NCI-H1436 treated with DMSO at 0.1 percent for 48 hours (cell line): ENCODE measurements around the gene MTG1.
"Not testable (repeated sequence)": the region's sequence is repeated elsewhere in the genome, so short reads cannot be mapped to it uniquely, and the experiment has no call there.

Experiments
- DNase-seq: peaks from one replicate; lab custom pipeline; 2025; lab: John Stamatoyannopoulos, UW

Gene MTG1

GRCh38 chr10:133378251-133379096, 15.5 kb upstream of the MTG1 start:
- peak; percentile 29 for DNase-seq

DNA sequence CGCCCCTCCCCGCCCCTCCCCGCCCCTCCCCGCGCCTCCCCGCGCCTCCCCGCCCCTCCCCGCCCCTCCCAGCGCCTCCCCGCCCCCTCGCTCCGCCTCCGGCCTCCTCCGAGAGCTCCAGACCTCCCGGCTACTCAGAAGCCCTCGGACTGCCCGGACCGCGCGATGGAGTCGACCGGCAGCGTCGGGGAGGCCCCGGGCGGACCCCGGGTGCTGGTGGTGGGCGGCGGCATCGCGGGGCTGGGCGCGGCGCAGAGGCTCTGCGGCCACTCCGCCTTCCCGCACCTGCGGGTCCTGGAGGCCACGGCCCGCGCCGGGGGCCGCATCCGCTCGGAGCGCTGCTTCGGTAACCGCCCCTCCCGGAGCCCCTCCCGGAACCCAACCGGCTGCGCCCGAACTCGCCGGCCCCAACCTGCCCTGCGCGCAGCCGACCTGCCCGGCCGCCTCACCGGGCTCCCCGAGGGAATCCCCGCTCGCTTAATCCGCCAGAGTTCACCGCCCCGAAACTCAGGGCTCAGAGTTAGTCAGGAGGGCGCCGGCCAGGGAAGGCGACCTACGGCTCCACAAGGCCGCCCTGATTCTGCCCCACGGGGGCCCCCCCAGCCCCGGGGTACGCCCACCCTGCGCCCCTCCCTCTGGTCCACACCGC, 14.7 kb upstream of the MTG1 start, which contains the start of gene PAOX:
PAOX (plus strand) TSS at position 111 of the 649 bp plus-strand sequence; CDS start at position 166, 55 bp downstream.
- DNase-seq, result no peak

DNA sequence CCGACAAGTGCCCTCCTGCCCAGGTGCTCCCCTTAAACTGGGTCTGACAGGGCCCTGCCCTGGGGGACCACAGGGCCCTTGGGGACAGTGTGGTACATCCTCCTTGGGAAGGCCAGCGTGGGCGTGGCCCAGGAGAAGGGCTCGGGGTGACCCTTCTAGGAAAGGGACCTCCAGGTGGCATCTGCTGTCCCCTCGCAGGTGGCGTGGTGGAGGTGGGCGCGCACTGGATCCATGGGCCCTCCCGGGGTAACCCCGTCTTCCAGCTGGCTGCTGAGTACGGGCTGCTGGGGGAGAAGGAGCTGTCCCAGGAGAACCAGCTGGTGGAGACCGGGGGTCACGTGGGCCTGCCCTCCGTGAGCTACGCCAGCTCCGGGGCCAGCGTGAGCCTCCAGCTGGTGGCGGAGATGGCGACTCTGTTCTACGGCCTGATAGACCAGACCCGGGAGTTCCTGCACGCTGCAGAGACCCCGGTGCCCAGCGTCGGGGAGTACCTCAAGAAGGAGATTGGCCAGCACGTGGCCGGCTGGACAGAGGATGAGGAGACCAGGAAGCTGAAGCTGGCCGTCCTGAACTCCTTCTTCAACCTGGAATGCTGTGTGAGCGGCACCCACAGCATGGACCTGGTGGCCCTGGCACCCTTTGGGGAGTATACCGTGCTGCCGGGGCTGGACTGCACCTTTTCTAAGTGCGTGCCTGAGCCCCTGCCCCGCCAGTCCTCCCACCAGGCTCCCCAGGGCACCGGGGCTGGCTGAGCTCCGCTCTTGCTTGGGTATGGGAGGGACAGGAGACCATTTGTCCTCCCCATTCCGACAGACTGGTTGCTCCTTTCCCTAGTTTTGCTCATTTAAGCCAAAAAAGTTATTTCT, 13.9 kb upstream of the MTG1 start:
- DNase-seq, result no peak

DNA sequence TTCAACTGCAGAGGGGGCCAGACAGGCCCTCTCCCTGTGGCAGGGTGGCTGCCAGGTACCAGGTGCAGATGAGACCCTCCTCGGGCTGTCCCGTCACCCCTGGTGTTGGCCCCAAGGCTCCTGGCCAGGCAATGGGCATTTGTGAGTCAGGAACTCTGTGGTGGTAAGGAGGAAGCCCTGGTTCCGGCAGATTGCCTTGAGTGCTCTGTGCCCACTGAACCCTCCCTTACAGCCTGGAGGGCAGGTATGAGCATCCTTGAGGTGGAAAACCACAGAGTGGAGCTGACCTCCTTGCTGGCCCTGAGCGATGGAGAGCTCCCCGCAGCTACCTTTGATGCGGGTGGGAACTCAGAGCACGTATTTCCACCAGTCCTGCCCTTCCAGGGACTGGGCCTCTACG, 12.9 kb upstream of the MTG1 start:
- DNase-seq, result no peak

DNA sequence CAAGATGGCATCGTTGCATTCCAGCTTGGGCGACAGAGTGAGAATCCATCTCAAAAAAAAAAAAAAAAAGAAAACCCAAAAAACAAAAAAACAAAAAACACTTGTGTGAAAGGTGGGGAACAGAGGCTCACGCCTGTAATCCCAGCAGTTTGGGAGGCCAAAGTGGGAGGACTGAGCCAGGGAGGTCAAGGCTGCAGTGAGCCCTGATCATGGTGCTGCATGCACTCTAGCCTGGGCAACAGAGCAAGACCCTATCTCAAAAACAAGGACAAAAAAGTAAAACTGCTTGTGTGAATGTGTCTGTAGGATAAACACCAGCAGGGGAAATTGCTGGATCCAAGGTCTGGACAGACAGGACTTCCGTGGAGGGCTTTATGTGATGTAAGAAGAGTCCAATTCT, 10.4 kb upstream of the MTG1 start:
- no peak for DNase-seq

- DNase-seq, result no peak
Observed at GRCh38 chr10:133384071-133384470, 9.9 kb upstream of the MTG1 start.

DNA sequence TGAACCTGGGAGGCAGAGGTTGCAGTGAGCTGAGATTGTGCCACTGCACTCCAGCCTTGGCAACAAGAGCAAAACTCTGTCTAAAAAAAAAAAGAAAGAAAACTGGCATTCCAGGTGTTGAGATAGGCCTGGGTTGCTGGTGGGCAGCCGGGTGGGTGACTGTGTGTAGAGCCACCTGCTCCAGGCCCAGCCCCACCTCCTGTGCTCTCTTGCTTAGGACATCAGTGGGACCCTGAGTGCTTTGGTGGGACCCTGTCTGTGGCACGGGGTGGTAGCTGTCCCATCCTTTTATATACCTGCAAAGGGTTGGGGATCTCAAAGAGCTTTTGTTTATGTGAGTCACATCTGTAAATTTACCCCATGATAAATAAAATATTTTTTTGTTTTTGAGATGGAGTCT, 8.7 kb upstream of the MTG1 start:
- no peak for DNase-seq

DNA sequence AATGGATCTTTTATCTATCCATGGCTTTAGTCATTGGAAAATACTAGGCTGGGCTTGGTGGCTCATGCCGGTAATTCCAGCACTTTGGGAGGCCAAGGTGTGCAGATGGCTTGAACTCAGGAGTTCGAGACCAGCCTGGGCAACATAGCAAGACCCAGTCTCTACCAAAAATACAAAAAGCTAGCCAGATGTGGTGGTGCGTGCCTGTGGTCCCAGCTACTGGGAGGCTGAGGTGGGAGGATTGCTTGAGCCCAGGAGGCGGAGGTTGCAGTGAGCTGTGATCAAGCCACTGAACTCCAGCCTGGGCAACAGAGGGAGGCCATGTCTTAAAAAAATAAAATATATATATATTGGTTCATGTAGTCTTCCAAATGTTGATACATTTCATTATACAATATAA, 7.0 kb upstream of the MTG1 start:
- not testable (repeated sequence) for DNase-seq

GRCh38 chr10:133388236-133388972, 5.6 kb upstream of the MTG1 start:
- DNase-seq, result no peak

- DNase-seq, result no peak
Observed at GRCh38 chr10:133388973-133389818, 4.8 kb upstream of the MTG1 start.

- DNase-seq, result no peak
Observed at GRCh38 chr10:133390597-133391248, 3.2 kb upstream of the MTG1 start.

- no peak for DNase-seq
Observed at GRCh38 chr10:133391249-133391635, 2.7 kb upstream of the MTG1 start.

GRCh38 chr10:133391761-133392518, 2.0 kb upstream of the MTG1 start:
- no peak for DNase-seq

GRCh38 chr10:133393401-133394063, 425 bp upstream of the MTG1 start:
- no peak for DNase-seq

DNA sequence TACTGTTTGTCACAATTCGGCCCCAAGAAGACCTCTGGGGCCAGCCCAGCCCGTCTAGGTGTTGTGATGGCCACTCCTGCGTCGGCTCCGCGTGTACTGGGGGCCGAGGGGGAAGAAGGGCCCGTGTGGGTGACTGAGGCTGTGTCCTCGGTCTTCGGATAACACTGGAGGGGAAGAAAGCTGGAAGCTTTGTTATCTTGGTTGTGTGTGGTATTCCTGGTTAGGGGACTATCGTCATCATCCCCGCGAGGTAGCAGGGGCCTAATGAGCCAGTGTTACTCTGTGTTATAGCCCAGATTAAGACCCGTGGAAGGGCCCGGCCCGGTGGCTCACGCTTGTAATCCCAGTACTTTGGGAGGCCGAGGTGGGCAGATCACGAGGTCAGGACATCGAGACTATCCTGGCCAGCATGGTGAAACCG, 854 bp downstream of the MTG1 start:
- no peak for DNase-seq

DNA sequence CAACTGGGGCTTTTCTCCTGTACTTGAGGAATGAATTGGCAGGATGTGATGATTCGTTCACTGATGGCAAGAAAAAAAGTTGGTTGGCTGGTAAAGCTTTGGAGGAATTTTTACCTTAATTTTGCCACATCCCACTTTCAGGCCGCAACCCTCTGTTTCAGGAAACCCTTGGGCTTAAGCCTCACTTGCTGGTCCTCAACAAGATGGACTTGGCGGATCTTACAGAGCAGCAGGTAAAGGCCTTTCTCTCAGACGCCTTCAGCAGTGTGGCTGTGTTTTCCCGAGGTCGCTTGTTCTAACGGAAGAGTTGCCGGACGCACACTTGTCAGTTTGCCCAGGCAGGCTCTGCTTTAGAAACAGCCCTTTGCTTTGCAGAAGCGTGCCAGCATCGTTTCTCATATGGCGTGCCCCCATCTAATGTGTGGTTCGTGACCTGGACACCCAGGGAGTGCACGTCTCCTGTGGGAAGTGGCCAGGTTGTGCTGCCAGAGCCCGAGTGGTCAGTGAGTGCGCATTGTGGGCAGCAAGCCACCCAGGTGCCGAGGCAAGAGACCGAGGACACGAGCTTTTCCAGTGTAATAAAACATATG, 2.2 kb downstream of the MTG1 start:
- DNase-seq, result no peak

DNA sequence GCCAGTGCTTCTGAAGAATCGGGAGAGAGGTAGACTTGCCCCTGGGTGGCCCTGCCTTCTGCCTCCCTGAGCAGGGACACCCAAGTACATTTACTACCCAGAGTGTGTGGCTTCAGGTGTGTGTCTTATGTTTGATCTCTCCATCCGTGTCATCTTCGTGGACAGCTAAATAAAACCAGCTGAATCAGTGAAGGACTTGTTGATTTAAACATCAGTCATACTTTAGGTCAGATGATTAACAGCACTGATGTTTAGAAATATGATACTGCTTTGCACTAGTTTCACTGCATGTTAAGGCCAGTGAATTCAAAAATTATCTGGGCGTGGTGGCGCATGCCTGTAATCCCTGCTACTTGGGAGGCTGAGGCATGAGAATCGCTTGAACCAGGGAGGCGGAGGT, 4.0 kb downstream of the MTG1 start:
- DNase-seq, result no peak

- no peak for DNase-seq
Observed at GRCh38 chr10:133399123-133399601, 5.2 kb downstream of the MTG1 start.
